ENCODE measurements around the gene OSCP1. TPM values are rescaled to one million over a fixed set of nuclear protein-coding genes. Genes with fewer than 3 reads are reported as not detected.
"Not testable (repeated sequence)": the region's sequence is repeated elsewhere in the genome, so short reads cannot be mapped to it uniquely, and the experiment has no call there.

Gene OSCP1
- total RNA-seq, 1 donor from 2014 or later: 6.2 TPM

DNA sequence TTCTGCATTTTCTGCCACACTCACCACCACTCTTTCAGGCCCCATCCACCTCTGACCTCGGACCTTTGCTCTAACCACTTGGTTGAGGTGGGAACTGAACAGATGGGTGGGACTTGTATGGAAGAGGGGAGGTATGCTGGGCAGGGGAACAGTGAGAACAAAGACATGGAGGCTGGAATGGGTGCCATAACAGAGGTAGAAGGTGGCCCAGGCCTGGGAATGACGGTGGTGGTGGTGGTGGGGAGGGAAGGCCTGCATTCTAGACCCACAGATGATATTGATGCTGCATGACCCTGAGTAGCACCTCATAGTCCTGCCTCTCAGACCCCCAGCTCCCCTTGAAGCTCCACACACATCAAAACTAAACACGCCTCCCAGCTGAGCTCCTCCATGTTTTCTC, 37.7 kb upstream of the OSCP1 start:
- no peak for DNase-seq (ENCODE audit: low spot score)
- no peak overlapping the region for H3K27ac Mint-ChIP-seq (ENCODE audit: unreplicated experiment)
- no peaks in the 10 kb centered on the region for H3K9me3 Mint-ChIP-seq (ENCODE audit: low read depth)
- H3K4me1 Mint-ChIP-seq (ENCODE audit: low read depth): no peaks in the 10 kb centered on the region
- no peak overlapping the region for H3K4me3 Mint-ChIP-seq (ENCODE audit: unreplicated experiment)
- peaks cover 43% of the 10 kb centered on the region for H3K27me3 Mint-ChIP-seq (ENCODE audit: low read depth)
- H3K36me3 Mint-ChIP-seq (ENCODE audit: low read depth): no peaks in the 10 kb centered on the region
- TF ChIP-seq, protein P1, sequence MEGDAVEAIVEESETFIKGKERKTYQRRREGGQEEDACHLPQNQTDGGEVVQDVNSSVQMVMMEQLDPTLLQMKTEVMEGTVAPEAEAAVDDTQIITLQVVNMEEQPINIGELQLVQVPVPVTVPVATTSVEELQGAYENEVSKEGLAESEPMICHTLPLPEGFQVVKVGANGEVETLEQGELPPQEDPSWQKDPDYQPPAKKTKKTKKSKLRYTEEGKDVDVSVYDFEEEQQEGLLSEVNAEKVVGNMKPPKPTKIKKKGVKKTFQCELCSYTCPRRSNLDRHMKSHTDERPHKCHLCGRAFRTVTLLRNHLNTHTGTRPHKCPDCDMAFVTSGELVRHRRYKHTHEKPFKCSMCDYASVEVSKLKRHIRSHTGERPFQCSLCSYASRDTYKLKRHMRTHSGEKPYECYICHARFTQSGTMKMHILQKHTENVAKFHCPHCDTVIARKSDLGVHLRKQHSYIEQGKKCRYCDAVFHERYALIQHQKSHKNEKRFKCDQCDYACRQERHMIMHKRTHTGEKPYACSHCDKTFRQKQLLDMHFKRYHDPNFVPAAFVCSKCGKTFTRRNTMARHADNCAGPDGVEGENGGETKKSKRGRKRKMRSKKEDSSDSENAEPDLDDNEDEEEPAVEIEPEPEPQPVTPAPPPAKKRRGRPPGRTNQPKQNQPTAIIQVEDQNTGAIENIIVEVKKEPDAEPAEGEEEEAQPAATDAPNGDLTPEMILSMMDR (IDR thresholded peaks at IDR 0.05): no peak

DNA sequence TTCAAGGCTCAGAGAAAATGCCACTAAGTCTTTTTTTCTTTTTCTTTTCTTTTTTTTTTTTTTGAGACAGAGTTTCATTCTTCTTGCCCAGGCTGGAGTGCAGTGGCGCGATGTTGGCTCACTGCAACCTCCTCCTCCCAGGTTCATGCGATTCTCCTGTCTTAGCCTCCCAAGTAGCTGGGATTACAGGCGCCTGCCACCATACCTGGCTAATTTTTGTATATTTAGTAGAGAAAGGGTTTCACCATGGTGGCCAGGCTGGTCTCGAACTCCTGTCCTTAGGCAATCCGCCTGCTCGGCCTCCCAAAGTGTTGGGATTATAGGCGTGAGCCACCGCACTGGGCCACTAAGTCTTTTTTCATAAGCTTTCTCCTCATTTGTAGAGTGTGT, 37.1 kb upstream of the OSCP1 start:
- not testable (repeated sequence) for DNase-seq (ENCODE audit: low spot score); H3K4me1 Mint-ChIP-seq (ENCODE audit: low read depth); H3K4me3 Mint-ChIP-seq (ENCODE audit: unreplicated experiment); H3K36me3 Mint-ChIP-seq (ENCODE audit: low read depth); H3K27ac Mint-ChIP-seq (ENCODE audit: unreplicated experiment); H3K9me3 Mint-ChIP-seq (ENCODE audit: low read depth)
- H3K27me3 Mint-ChIP-seq (ENCODE audit: low read depth): peaks cover 40% of the 10 kb centered on the region

DNA sequence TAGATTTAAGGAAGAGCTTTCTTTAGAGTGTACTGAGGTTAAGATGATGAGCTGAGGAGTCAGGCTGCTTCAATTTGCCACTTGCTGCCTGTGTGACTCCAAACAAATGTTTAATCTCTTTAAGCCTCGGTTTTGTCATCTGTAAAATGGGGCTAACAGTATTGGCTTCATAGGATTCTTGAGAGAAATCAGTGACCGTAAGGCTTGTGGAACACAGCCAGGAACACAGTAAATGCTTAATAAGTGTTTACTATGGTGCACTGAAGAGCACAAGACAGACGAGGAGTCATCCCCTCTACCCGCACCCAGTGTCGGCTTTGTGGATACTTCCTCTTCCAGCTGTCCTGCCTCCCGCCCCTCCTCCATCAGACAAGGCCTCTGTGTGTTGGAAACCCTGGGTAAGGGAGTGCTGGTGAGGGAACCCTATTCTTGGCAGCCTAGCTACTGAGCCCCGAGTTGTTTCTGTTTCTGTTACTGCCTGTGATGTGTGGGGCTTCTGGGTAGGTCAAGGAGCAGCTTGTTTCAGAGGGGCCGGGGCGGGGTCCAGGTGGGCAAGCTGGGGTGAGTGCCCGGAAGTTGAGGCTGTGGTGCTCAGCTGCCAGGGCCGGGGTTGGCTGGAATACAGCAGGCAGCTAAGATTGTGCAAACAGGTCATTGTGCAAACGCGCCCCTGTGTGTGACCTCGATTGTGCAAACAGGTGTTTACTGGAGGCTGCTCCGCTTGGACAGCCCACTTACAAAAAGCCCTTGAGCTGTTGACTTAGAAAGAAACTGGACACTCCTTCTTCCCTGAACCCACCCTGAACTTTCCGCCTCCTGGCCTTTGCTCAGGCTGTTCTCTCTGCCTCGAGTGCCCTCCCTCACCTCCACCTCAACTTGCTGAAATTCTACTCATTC, 36.4 kb upstream of the OSCP1 start:
- H3K36me3 Mint-ChIP-seq (ENCODE audit: low read depth): no peaks in the 10 kb centered on the region
- H3K4me1 Mint-ChIP-seq (ENCODE audit: low read depth): no peaks in the 10 kb centered on the region
- H3K27ac Mint-ChIP-seq (ENCODE audit: unreplicated experiment): no peak overlapping the region
- no peak overlapping the region for H3K4me3 Mint-ChIP-seq (ENCODE audit: unreplicated experiment)
- no peak for DNase-seq (ENCODE audit: low spot score)
- peaks cover 41% of the 10 kb centered on the region for H3K27me3 Mint-ChIP-seq (ENCODE audit: low read depth)
- H3K9me3 Mint-ChIP-seq (ENCODE audit: low read depth): no peaks in the 10 kb centered on the region
- TF ChIP-seq, protein P1 (IDR thresholded peaks at IDR 0.05): no peak

DNA sequence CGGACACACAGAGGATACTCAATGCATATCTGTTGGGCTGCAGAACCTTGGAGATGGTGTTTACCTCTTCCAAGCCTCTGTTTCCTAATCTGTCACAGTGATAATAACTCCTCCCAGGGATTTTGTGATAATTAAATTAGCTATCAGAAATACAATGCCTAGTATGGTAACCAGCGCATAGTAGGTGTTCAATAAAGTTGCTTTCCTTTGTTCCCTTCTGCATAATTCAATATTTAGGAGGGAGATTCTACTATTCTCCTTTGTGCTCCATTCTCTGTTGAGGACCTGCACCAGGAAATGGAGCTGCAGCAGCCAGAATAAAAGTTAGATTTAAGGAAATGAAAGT, 35.8 kb upstream of the OSCP1 start:
- Mint-ChIP-seq H3K27me3 (ENCODE audit: low read depth) (peaks cover 43% of the 10 kb centered on the region), H3K4me3 (ENCODE audit: unreplicated experiment) (no peak overlapping the region), H3K9me3 (ENCODE audit: low read depth) (no peaks in the 10 kb centered on the region), H3K27ac (ENCODE audit: unreplicated experiment) (no peak overlapping the region), H3K4me1 (ENCODE audit: low read depth) (no peaks in the 10 kb centered on the region), H3K36me3 (ENCODE audit: low read depth) (no peaks in the 10 kb centered on the region)
- TF ChIP-seq, protein P1 (IDR thresholded peaks at IDR 0.05): no peak
- no peak for DNase-seq (ENCODE audit: low spot score)

DNA sequence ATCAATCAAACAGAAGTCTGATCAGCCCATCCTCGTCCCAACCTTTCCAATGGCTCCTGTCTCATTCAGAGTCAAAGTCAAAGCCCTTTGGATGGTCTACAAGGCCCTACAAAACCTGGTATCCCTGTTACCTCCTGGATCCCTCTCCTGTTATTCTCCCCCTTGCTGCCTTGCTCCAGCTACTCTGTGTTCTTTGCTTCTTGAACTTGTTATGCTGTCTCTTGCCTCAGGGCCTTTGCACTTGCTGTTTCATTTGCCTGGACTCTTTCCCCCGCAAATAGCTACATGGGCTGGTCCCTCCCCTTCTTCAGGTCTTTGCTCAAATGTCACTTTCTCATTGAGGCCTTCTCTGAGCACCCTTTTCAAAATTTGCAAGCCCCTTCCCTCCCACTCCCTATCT, 33.8 kb upstream of the OSCP1 start:
- Mint-ChIP-seq H3K9me3 (ENCODE audit: low read depth) (no peaks in the 10 kb centered on the region), H3K4me3 (ENCODE audit: unreplicated experiment) (no peak overlapping the region)

More for the DNA sequence above, 33.8 kb upstream of the OSCP1 start:
- Mint-ChIP-seq H3K27ac (ENCODE audit: unreplicated experiment) (no peak overlapping the region), H3K4me1 (ENCODE audit: low read depth) (no peaks in the 10 kb centered on the region), H3K27me3 (ENCODE audit: low read depth) (peaks cover 49% of the 10 kb centered on the region), H3K36me3 (ENCODE audit: low read depth) (no peaks in the 10 kb centered on the region)
- DNase-seq (ENCODE audit: low spot score): no peak
- TF ChIP-seq, protein P1 (IDR thresholded peaks at IDR 0.05): no peak
